Retinal pigment epithelial cell (primary cell): ENCODE measurements around the gene SNX27.

Experiments used
- DNase-seq: peaks from one replicate; pipeline ENCODE4 v3.0.0-alpha.2; 2010; ENCODE audit warnings: low read depth
- H3K4me3 ChIP-seq: 2 replicates; pipeline ENCODE4 v1.5.1; 2011; ENCODE audit warnings: mild to moderate bottlenecking, low read length, control low read depth, moderate library complexity
- CTCF ChIP-seq: conservative IDR thresholded peaks from 2 replicates; pipeline ENCODE4 v1.5.1; 2011; ENCODE audit warnings: low read depth, low read length, control low read depth, inconsistent platforms

SNX27 gene

DNA sequence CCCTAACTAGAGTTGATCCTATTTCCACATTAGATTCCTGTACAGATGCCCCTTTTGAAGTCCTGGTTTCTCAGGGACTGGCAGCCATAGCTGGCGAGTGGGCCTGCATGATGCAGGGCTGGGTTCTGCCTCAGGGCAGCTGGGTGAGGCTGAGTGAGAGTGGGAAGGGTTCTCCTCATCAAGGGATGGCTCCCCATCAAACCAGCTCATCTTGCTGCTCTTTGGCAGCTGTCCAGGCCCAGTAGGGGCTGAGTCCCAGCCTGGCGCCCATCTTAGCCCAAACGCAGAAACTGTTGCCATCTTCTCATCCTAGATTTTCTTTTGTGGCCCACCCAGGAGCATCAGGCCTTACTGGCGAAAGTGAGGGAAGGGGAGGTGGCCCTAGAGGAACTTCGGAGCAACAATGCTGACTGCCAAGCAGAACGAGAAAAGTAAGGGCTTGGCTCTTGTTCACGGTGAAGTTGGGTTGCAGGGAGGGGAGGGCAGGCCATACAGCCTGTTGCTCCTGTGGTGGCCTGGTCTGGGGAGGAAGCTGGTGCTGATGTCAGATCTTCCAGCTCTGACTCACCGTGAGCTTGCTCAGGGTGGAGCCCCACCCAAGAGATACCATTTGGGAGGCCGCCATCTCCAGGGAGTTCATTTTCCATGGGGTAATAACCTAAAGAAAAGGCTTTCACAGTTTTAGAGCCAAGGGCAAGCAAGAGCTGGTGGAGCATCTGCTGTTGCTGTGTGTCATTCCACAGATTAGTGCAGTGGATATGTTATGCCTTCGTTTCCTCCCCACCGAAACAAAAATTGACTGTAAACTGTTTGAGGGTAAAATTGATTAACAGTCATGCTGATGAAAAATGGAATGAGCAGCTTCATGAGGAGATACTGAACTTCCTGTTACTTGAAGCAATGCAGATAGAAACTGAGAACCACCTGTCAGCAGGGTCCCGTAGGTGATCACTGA, 37.0 kb upstream of the SNX27 start:
- H3K4me3 ChIP-seq = no peak overlapping the region
- TF ChIP-seq CTCF = no peak
- DNase-seq = no peak

DNA sequence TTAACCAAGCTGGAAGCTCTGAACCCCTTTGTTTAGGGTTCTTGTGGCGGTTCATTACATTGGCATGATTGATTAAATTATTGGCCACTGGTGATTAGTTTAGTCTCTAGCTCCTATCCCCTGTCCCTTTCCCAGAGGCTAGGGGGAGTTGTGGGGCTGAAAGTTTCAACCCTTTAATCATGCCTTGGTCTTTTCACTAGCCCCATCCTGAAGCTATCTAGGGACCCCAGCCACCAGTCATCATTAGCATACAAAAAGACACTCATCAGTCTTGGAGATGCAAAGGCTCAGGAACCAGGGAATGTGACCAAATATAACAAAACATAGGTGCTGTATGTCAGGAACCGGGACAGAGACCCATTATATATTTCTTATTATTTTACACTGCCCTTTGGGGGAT, 34.7 kb upstream of the SNX27 start:
- no peak overlapping the region for H3K4me3 ChIP-seq
- DNase-seq = no peak
- no peak for TF ChIP-seq CTCF

DNA sequence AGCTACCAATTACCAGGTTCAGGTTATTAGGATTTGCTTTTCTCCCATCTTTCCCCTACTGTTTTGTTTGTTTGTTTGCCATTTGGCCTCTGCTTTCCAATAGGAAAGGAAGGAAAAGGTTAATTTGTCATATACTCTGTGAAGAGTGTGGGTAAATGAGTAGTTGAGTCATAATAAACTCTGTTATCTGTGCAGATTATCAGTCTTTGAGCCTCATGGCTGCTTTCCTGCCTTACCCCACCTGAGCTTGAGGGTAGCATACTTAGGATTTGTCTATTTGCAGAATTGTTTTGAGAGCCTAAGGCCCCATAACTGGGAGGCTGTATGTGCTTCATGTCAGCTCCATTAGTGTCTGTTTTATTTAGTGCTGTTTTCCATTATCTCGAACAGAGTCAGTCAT, 32.9 kb upstream of the SNX27 start:
- DNase-seq = no peak
- H3K4me3 ChIP-seq = no peak overlapping the region
- TF ChIP-seq CTCF = no peak

DNA sequence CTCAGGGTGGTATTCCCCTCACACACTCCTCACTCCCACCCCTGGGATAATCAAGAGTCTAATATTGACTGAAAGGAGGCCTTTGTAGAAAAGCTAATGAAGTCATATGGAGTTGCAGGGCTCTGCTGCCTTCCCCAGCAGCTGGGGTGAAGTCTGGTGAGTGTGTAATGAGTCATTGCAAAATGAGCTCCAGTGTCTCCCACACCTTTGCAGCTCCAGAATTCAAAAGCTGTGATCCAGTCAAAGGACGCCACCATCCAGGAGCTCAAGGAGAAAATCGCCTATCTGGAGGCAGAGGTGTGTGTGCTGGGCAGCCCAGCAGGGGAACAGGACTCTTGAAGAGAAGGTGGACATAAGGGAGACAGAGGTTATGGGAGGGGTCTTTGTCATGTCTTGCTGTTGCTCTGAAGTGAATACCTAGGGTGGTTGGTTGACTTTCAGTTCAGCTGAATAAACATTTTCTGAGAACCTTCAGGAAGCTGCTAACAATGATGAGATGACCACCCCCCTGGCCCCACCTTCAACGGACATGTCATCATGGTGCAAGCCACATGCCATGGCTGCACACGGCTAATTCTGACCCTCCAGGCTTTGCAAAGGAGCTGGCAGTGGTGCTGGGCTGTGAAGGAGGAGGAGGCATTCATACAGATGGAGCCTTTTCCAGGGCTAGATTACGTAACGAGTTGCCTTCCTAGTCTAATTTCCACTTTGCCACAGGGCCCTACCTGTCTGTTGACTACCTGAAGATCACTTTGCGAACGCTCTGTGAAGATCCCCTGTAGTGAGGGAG, 32.2 kb upstream of the SNX27 start:
- H3K4me3 ChIP-seq = no peak overlapping the region
- no peak for DNase-seq
- TF ChIP-seq CTCF = no peak

DNA sequence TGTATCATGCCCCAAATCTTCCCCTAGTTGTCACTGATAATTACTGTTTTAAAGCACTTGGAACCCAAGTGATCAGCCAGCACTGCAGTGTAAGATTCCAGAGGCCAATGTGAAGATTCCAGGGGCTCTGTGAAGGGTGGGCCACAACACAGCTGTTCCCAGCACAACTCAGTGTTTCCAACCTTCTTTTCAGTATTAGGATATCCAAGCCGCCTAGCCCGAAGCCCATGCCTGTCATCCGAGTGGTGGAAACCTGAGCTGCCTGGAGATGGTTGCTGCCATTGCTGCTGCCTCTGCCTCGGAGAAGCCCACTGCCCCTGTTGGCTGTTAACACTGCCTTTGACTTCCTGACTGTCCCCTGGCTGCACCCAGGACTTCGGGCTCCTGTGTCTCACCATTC, 30.4 kb upstream of the SNX27 start:
- H3K4me3 ChIP-seq = no peak overlapping the region
- TF ChIP-seq CTCF = no peak
- DNase-seq = no peak

- no peak for TF ChIP-seq CTCF
- no peak for DNase-seq
- no peak overlapping the region for H3K4me3 ChIP-seq
Measured at GRCh38 chr1:151581921-151582320, 29.9 kb upstream of the SNX27 start.

GRCh38 chr1:151583796-151584195, 28.1 kb upstream of the SNX27 start:
- DNase-seq = no peak
- no peak overlapping the region for H3K4me3 ChIP-seq
- no peak for TF ChIP-seq CTCF
